ENCODE results near the gene CEP95. TPM values are rescaled to one million over a fixed set of nuclear protein-coding genes. Genes with fewer than 3 reads are reported as not detected.

Gene CEP95
- total RNA-seq, 1 donor from 2014 or later, result 46.4 TPM

DNA sequence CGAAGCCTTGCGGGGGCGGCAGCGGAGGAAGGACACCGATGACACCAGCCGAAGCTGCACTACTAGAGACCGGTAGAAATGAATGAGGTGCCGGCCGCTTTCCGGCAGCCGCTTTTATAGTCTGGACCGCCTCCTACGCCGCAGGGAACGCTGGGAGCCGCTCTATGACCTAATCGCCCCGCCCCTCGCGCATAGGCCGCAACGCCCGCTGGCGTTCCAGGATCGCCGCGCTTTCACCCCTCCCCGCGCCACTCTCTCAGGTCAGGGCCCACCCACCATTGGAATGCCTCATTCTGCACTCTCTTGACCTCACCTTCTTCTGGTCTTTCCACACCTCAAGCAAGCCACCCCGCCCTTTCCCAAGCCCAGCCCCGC lies 589 bp upstream of the CEP95 start, which contains the start of gene DDX5:
Gene DDX5, minus strand, starts transcription at position 89 of the 375 bp plus-strand sequence. CDS start 170 bp downstream, outside the sequence.
- intact Hi-C loops (cut with micrococcal nuclease), result loop anchor here (1.0 to 5.0 kb wide), 18 partner anchors 9 to 805 kb away; partner anchors contain the start of genes CCDC47, ERN1, FTSJ3 and GNA13
- peak; percentile 96 for DNase-seq (ENCODE audit: low spot score)

DNA sequence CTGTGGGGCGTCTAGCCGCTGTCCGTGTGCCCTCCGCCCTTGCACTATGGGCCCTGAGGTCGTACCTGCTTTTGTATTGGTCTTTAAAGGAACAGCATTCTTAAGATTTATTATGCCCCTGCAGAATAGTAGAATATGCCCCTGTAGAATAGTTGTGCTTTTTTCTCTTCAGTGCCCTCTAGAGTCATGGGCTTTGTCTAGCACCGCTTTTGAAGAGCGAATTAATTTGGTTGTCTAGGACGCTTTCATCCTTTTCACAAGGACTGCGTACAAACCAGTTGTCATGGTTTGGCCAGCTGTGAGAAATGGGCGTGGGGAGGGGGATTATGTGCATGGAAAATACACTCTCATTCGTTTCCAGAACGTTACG lies 621 bp downstream of the CEP95 start:
- peak overlapping the region; percentile 99 for H3K27ac Mint-ChIP-seq
- peak overlapping the region; percentile 97 for H3K4me3 Mint-ChIP-seq
- H3K4me1 Mint-ChIP-seq (ENCODE audit: low read depth), result peaks cover 43% of the 10 kb centered on the region
- no peaks in the 10 kb centered on the region for H3K27me3 Mint-ChIP-seq (ENCODE audit: insufficient read depth)
- intact Hi-C loops (cut with micrococcal nuclease), result loop anchor here (1.0 to 5.0 kb wide), 12 partner anchors 15 to 807 kb away; partner anchors contain the start of genes CCDC47, FTSJ3, GNA13 and LIMD2
- DNase-seq (ENCODE audit: low spot score), result peak; percentile 32
- peaks cover 56% of the 10 kb centered on the region for H3K36me3 Mint-ChIP-seq (ENCODE audit: low read depth)
- H3K9me3 Mint-ChIP-seq, result no peaks in the 10 kb centered on the region

More for the DNA sequence above, 589 bp upstream of the CEP95 start, which contains the start of gene DDX5:
- Mint-ChIP-seq H3K36me3 (ENCODE audit: low read depth) (peaks cover 60% of the 10 kb centered on the region), H3K4me3 (peak within 1 kb of the TSS; percentile 97), H3K27ac (peak within 1 kb of the TSS; percentile 99), H3K9me3 (no peaks in the 10 kb centered on the region), H3K4me1 (ENCODE audit: low read depth) (peaks cover 50% of the 10 kb centered on the region), H3K27me3 (ENCODE audit: insufficient read depth) (no peaks in the 10 kb centered on the region)

DNA sequence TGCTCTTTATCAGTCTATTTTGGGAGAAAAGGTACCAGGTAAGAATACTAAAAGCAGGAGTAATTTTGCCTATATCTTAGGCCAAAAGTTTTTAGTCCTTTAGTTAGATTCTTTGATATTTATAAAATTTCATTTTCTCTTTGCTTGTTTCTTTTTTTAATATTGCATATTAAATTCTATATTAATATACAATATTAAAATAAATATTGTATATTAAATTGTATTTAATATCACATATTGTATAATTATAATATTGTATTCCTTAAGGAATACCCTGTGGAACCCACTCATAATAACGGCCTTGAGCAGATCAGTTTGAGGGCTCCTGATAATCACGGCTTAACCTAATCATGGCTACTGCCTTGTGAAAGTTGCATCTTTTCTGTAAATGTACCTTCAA lies 1.9 kb downstream of the CEP95 start:
- no peak overlapping the region for H3K27ac Mint-ChIP-seq
- H3K36me3 Mint-ChIP-seq (ENCODE audit: low read depth), result peaks cover 49% of the 10 kb centered on the region

DNA sequence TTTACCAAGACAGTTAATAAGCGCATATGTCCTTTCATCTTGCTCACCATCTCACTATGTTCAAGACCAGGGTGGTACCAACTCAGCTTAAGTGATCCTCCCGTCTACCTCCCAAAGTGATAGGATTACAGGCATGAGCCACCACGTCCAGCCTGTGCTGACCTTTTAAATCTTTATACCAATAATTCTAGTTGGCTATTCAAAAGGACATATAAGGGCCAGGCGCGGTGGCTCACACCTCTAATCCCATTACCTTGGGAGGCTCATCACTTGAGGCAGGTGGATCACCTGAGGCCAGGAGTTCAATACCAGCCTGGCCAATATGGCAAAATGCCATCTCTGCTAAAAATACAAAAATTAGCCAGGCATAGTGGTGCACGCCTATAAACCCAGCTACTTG lies 2.4 kb downstream of the CEP95 start:
- H3K27me3 Mint-ChIP-seq (ENCODE audit: insufficient read depth), result no peaks in the 10 kb centered on the region
- peak overlapping the region; percentile 53 for H3K4me3 Mint-ChIP-seq
- H3K4me1 Mint-ChIP-seq (ENCODE audit: low read depth), result peaks cover 26% of the 10 kb centered on the region
- H3K27ac Mint-ChIP-seq, result no peak overlapping the region
- intact Hi-C loops (cut with micrococcal nuclease), result loop anchor here (5.0 kb wide), 3 partner anchors 362 to 682 kb away; partner anchors contain the start of genes FTSJ3, GNA13 and PSMC5
- H3K9me3 Mint-ChIP-seq, result no peaks in the 10 kb centered on the region
- peaks cover 46% of the 10 kb centered on the region for H3K36me3 Mint-ChIP-seq (ENCODE audit: low read depth)
- DNase-seq (ENCODE audit: low spot score), result no peak

More for the DNA sequence above, 1.9 kb downstream of the CEP95 start:
- peak overlapping the region; percentile 97 for H3K4me3 Mint-ChIP-seq
- intact Hi-C loops (cut with micrococcal nuclease), result loop anchor here (5.0 kb wide), 3 partner anchors 361 to 681 kb away; partner anchors contain the start of genes FTSJ3, GNA13 and PSMC5
- H3K9me3 Mint-ChIP-seq, result no peaks in the 10 kb centered on the region
- H3K4me1 Mint-ChIP-seq (ENCODE audit: low read depth), result peaks cover 30% of the 10 kb centered on the region
- H3K27me3 Mint-ChIP-seq (ENCODE audit: insufficient read depth), result no peaks in the 10 kb centered on the region
- DNase-seq (ENCODE audit: low spot score), result no peak

DNA sequence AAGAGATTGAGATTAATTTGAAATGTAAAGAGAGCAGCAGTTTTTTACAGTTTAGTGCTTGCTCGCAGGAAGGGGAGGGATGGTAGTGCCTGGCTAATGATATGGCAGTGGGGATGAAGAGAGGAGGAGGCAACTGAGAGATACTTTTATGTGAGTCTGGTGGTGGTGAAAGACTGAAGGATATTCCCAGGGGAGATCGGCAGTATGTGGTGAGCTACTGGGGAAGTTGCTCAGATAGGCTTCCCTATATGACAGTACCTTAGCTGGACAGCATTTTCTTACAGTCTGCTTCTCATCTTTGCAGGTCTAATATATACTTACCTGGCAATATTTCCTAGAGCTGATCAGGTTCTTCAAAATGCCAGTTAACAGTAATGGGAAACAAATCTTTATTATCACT lies 8.6 kb downstream of the CEP95 start:
- Mint-ChIP-seq H3K4me1 (ENCODE audit: low read depth) (no peaks in the 10 kb centered on the region), H3K27me3 (ENCODE audit: insufficient read depth) (no peaks in the 10 kb centered on the region), H3K27ac (no peak overlapping the region), H3K4me3 (no peak overlapping the region), H3K36me3 (ENCODE audit: low read depth) (peaks cover 33% of the 10 kb centered on the region), H3K9me3 (no peaks in the 10 kb centered on the region)
- intact Hi-C loops (cut with micrococcal nuclease), result no loop called here
- DNase-seq (ENCODE audit: low spot score), result no peak

DNA sequence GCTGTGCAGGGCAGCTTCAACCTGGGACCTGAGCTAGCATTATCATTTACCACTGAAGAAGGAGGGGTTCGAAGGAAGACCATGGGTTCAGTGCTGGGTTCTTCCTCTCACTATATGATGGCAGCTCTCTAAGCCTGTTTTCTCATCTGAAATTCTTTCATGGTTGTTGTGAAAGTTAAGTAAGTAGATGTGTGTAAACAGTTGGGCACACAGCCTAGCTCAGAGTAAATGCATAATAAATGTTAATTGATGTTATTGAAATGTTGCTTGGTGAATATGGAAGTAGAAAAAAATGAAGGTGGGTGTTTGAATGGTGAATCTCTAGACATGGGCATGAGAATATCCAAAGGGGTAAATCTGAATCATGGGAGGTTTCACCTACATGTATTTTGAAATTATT lies 9.1 kb downstream of the CEP95 start:
- DNase-seq (ENCODE audit: low spot score), result no peak
- Mint-ChIP-seq H3K9me3 (no peaks in the 10 kb centered on the region), H3K27me3 (ENCODE audit: insufficient read depth) (no peaks in the 10 kb centered on the region), H3K36me3 (ENCODE audit: low read depth) (peaks cover 30% of the 10 kb centered on the region), H3K4me1 (ENCODE audit: low read depth) (no peaks in the 10 kb centered on the region), H3K27ac (no peak overlapping the region), H3K4me3 (no peak overlapping the region)
- intact Hi-C loops (cut with micrococcal nuclease), result no loop called here

DNA sequence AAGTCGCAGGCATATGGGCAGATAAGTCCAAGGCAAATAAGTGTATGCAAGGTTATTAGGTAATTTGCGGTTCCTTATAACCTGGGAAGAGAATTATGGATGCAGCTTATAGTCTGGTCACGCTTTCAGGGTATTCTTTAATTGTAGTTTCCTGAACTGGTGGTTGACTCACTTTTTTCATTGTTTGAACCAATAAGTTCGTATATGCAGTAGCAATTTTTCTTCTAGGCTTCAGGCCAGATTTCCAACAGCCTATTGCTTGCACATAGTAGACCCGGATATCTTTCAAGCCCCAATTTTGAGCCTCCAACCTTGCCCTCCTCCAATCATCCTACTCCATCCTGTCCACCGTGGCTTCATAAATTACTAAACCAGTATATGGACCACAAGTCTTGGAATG lies 12.8 kb downstream of the CEP95 start:
- no peaks in the 10 kb centered on the region for H3K9me3 Mint-ChIP-seq
- no peak for DNase-seq (ENCODE audit: low spot score)
- intact Hi-C loops (cut with micrococcal nuclease), result no loop called here
- H3K27ac Mint-ChIP-seq, result no peak overlapping the region
- H3K27me3 Mint-ChIP-seq (ENCODE audit: insufficient read depth), result no peaks in the 10 kb centered on the region
- H3K4me3 Mint-ChIP-seq, result no peak overlapping the region
- peaks cover 25% of the 10 kb centered on the region for H3K36me3 Mint-ChIP-seq (ENCODE audit: low read depth)
- H3K4me1 Mint-ChIP-seq (ENCODE audit: low read depth), result no peaks in the 10 kb centered on the region

DNA sequence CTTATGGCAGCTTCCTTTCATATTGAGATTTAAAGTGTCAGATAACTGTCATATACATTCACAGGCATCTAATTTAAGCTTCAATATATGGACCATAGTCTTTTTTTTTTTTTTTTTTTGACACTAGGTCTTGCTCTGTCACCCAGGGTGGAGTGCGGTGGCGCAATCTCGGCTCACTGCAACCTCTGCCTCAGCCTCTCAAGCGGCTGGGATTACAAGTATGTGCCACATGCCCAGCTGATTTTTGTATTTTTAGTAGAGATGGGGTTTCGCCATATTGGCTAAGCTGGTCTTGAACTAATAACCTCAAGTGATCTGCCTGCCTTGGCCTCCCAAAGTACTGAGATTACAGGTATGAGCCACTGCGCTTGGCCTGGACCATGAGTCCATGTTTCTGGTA lies 13.6 kb downstream of the CEP95 start:
- no peaks in the 10 kb centered on the region for H3K9me3 Mint-ChIP-seq
- H3K36me3 Mint-ChIP-seq (ENCODE audit: low read depth), result peaks cover 22% of the 10 kb centered on the region
- DNase-seq (ENCODE audit: low spot score), result no peak
- H3K4me3 Mint-ChIP-seq, result no peak overlapping the region
- no peaks in the 10 kb centered on the region for H3K27me3 Mint-ChIP-seq (ENCODE audit: insufficient read depth)
- H3K27ac Mint-ChIP-seq, result no peak overlapping the region
- intact Hi-C loops (cut with micrococcal nuclease), result no loop called here
- no peaks in the 10 kb centered on the region for H3K4me1 Mint-ChIP-seq (ENCODE audit: low read depth)

DNA sequence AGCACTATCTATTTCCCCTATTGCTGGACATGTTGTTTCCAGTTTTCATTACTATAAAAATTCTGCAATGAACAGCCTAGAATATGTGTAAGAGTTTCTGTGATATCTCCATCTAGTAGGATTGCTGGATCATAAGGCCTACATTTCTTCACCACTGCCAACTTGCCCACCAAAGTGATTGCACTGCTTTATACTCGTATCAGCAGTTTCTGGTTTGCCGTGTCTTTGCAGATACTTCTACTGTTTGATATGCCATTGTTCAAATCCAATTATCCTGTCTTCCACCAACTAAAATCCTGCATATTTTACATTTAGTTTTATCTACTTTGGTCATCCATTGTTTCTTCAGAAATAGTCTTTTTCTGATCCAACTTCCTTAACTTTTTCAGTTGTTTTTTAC lies 21.1 kb downstream of the CEP95 start:
- H3K4me3 Mint-ChIP-seq, result no peak overlapping the region
- H3K9me3 Mint-ChIP-seq, result no peaks in the 10 kb centered on the region
- intact Hi-C loops (cut with micrococcal nuclease), result no loop called here
- H3K36me3 Mint-ChIP-seq (ENCODE audit: low read depth), result peaks cover 56% of the 10 kb centered on the region
- DNase-seq (ENCODE audit: low spot score), result no peak
- H3K27ac Mint-ChIP-seq, result no peak overlapping the region
- H3K4me1 Mint-ChIP-seq (ENCODE audit: low read depth), result peaks cover under 1% of the 10 kb centered on the region
- H3K27me3 Mint-ChIP-seq (ENCODE audit: insufficient read depth), result no peaks in the 10 kb centered on the region

DNA sequence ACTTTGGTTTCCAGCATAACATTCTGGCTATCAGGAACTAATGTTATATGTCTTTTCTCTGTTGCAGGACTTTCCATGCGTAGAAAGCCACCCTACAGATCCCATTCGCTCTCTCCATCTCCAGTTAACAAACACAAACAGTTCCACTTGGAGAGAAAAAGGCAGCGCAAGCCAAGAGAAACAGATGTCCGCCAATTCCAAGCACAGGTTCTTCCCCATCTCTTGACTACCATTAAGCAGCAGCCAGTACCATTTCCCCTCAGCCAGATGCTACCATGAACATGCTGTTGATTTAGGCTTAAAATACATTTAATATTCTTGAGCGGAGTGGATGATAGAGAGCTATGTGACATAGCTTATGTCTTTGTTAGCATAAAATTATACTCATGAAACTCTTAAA lies 22.4 kb downstream of the CEP95 start:
- intact Hi-C loops (cut with micrococcal nuclease), result no loop called here
- no peak for DNase-seq (ENCODE audit: low spot score)
- no peak overlapping the region for H3K4me3 Mint-ChIP-seq
- no peak overlapping the region for H3K27ac Mint-ChIP-seq
- H3K27me3 Mint-ChIP-seq (ENCODE audit: insufficient read depth), result no peaks in the 10 kb centered on the region
- peaks cover 60% of the 10 kb centered on the region for H3K36me3 Mint-ChIP-seq (ENCODE audit: low read depth)
- H3K4me1 Mint-ChIP-seq (ENCODE audit: low read depth), result peaks cover 13% of the 10 kb centered on the region
- H3K9me3 Mint-ChIP-seq, result no peaks in the 10 kb centered on the region

DNA sequence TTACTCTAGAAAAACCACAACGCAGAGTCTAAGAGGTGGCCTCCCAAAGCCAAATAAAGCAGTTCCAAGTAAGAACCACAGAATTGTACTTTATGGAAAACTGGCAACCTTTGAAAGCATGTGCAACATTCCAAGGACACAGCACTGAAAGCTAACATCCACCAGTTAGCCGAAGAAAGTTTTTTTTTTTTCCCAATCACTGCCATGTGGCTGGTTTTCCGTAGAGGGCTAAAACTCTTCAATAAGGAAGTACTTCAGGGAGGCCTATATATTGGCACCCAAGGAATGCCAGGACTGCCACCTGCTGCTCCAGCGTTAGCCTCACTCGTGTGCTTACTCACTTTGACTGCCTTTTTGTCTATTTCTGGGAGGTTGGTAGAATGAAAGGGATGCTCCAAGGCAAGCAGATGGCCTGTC lies 25.2 kb downstream of the CEP95 start:
- Mint-ChIP-seq H3K4me1 (ENCODE audit: low read depth) (peaks cover 14% of the 10 kb centered on the region), H3K27ac (no peak overlapping the region), H3K9me3 (no peaks in the 10 kb centered on the region), H3K4me3 (no peak overlapping the region), H3K36me3 (ENCODE audit: low read depth) (peaks cover 59% of the 10 kb centered on the region), H3K27me3 (ENCODE audit: insufficient read depth) (no peaks in the 10 kb centered on the region)
- DNase-seq (ENCODE audit: low spot score), result no peak
- intact Hi-C loops (cut with micrococcal nuclease), result loop anchor here (5.0 kb wide), 1 partner anchor 70 kb away; no protein-coding TSS in a partner anchor

DNA sequence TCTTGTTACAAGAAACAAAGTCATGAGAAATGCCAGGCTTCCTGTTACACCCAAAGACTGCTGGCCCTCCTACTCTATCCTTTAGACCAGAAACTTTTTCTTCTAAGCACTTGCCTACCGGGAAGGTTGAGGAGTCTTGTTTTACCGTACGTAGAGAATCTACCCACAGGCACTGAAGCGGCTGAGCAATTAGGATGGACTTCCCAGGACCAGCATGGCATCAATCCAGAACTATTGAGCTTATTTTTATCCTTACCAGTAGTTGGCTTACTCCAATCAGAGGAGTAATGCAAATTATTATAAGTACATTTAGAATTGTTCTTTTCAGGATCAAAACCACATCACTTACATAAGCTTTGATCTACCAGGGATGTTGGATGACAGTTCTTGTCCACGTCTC lies 25.6 kb downstream of the CEP95 start:
- intact Hi-C loops (cut with micrococcal nuclease), result loop anchor here (5.0 kb wide), 1 partner anchor 70 kb away; no protein-coding TSS in a partner anchor
- peaks cover 60% of the 10 kb centered on the region for H3K36me3 Mint-ChIP-seq (ENCODE audit: low read depth)
- no peaks in the 10 kb centered on the region for H3K9me3 Mint-ChIP-seq
- H3K4me1 Mint-ChIP-seq (ENCODE audit: low read depth), result peaks cover 14% of the 10 kb centered on the region
- no peak overlapping the region for H3K27ac Mint-ChIP-seq
- no peak for DNase-seq (ENCODE audit: low spot score)
- H3K27me3 Mint-ChIP-seq (ENCODE audit: insufficient read depth), result no peaks in the 10 kb centered on the region
- no peak overlapping the region for H3K4me3 Mint-ChIP-seq

DNA sequence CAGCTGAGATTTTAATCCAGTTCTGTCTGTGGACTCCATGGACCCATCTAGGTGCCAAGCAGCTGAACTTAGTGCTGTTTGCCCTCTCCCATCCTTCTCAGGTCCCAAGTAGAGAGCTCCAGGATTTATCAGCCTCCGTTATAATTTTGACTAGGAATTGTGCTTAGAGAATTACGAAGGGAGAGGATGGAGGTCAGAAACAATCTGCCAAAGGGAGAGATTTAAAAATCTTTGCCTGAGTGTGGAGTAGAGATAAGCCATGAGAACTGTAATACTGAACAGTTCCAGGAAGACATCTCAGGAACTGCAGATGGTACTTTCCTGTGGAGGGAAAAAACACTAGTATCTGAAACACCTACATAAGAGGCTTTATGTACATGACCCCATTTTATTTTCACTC lies 27.0 kb downstream of the CEP95 start:
- Mint-ChIP-seq H3K27me3 (ENCODE audit: insufficient read depth) (no peaks in the 10 kb centered on the region), H3K4me1 (ENCODE audit: low read depth) (peaks cover 14% of the 10 kb centered on the region), H3K36me3 (ENCODE audit: low read depth) (peaks cover 67% of the 10 kb centered on the region), H3K4me3 (no peak overlapping the region), H3K27ac (peak overlapping the region; percentile 36), H3K9me3 (no peaks in the 10 kb centered on the region)
- intact Hi-C loops (cut with micrococcal nuclease), result loop anchor here (5.0 kb wide), 1 partner anchor 69 kb away; no protein-coding TSS in a partner anchor
- DNase-seq (ENCODE audit: low spot score), result no peak

Data from activated T-helper 1 cell treated with anti-CD3 and anti-CD28 coated beads, Interleukin-12 subunit alpha, Interleukin-12 subunit beta, Interleukin-2, Interleukin-4 antibody, amounts not matched to agents 30 ng/mL and 10 ng/mL and 1 ng/mL, durations not matched to agents 14 hours and 24 hours and 36 hours (primary cell).